ENCODE data around the gene BTNL9. TPM values are rescaled to one million over a fixed set of nuclear protein-coding genes. Genes with fewer than 3 reads are reported as not detected.
"Not testable (repeated sequence)": the region's sequence is repeated elsewhere in the genome, so short reads cannot be mapped to it uniquely, and the experiment has no call there.

BTNL9 gene
- total RNA-seq: 10 to 100 TPM in 2 of 4 donors, 1 to 10 TPM in 2; 9.1 to 30.6 (median 15.0) TPM

- Histone ChIP-seq H3K9me3 (no peaks in the 10 kb centered on the region), H3K4me1 (peaks cover 0 to 5% (median 0%) of the 10 kb centered on the region in 4 donors), H3K27ac (replicated peaks in 1 of 4) (peak within 1 kb of the TSS; percentile 3 to 36 (median 20)), H3K36me3 (no peaks in the 10 kb centered on the region), H3K4me3 (peak within 1 kb of the TSS; percentile 27 to 33 (median 28)), H3K27me3 (peaks cover 0 to 65% (median 0%) of the 10 kb centered on the region in 4 donors)
- peak; percentile 87 for DNase-seq (ENCODE audit: extremely low spot score)
- TF ChIP-seq POLR2AphosphoS5 (IDR thresholded peaks at IDR 0.05) (peak in 1 of 2 donors; percentile 40), EP300 (IDR thresholded peaks at IDR 0.05) (no peak)
- intact Hi-C loops (cut with DNase I): no loop called here
- WGBS: 52% methylated on average over 17 of the region's 17 CpGs
Measured at GRCh38 chr5:181039931-181040630, at the start of gene BTNL9. Gene BTNL9 (plus strand): TSS chr5:181040266. CDS start chr5:181045490, 5,224 bp downstream.

DNA sequence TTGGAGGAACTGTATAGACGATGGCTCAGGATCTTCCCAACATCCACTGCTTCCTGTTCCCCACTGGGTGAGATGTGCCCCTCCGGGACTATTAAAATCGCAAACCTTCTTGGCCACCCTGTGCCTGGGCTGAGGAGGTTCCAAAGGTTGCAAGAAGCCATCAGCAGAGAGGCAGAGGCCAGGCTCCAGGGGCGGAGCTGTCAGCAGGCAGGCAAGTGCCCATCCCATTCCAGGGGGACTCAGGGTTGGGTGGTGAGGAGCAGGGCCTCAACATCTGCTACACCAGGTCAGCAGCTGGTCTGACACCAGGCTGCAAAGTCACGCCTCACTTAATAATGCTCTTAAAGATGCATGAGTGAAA, 49.2 kb upstream of the BTNL9 start:
- H3K27ac ChIP-seq (replicated peaks in 1 of 4): no peak overlapping the region
- H3K4me1 ChIP-seq: no peaks in the 10 kb centered on the region
- no peaks in the 10 kb centered on the region for H3K36me3 ChIP-seq
- TF ChIP-seq POLR2AphosphoS5 (IDR thresholded peaks at IDR 0.05) (no peak), EP300 (IDR thresholded peaks at IDR 0.05) (no peak), POLR2A (IDR thresholded peaks at IDR 0.05; ENCODE audit: low read depth) (no peak)
- TF ChIP-seq, protein P1, sequence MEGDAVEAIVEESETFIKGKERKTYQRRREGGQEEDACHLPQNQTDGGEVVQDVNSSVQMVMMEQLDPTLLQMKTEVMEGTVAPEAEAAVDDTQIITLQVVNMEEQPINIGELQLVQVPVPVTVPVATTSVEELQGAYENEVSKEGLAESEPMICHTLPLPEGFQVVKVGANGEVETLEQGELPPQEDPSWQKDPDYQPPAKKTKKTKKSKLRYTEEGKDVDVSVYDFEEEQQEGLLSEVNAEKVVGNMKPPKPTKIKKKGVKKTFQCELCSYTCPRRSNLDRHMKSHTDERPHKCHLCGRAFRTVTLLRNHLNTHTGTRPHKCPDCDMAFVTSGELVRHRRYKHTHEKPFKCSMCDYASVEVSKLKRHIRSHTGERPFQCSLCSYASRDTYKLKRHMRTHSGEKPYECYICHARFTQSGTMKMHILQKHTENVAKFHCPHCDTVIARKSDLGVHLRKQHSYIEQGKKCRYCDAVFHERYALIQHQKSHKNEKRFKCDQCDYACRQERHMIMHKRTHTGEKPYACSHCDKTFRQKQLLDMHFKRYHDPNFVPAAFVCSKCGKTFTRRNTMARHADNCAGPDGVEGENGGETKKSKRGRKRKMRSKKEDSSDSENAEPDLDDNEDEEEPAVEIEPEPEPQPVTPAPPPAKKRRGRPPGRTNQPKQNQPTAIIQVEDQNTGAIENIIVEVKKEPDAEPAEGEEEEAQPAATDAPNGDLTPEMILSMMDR (IDR thresholded peaks at IDR 0.05): no peak
- intact Hi-C loops (cut with DNase I): no loop called here
- DNase-seq (ENCODE audit: extremely low spot score): no peak
- H3K27me3 ChIP-seq: no peaks in the 10 kb centered on the region
- H3K4me3 ChIP-seq: no peak overlapping the region
- peaks cover 0 to 13% (median 2%) of the 10 kb centered on the region in 4 donors for H3K9me3 ChIP-seq
- 78% methylated on average over 5 of the region's 5 CpGs for WGBS

DNA sequence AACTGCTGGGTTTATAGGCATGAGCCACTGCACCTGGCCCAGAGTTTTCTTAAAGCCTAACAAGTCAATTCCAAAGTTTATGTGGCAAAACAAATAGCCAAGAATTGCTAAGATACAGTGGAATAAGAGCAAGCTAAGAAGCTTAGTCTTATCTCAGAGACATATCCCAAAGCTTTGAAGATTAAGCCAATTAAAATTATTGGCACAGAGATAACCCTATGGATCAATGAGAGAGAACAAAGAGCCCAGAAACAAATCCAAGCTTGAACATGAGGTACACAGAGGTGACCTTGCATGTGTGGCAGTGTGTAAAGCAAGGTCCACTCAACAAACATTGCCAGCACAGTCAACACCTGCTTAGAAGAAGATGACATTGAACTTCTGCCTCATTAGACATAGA, 38.1 kb upstream of the BTNL9 start:
- Histone ChIP-seq H3K36me3 (no peaks in the 10 kb centered on the region), H3K27me3 (peaks cover 0 to 6% (median 0%) of the 10 kb centered on the region in 4 donors), H3K9me3 (no peaks in the 10 kb centered on the region), H3K27ac (replicated peaks in 1 of 4) (no peak overlapping the region), H3K4me1 (no peaks in the 10 kb centered on the region), H3K4me3 (no peak overlapping the region)
- intact Hi-C loops (cut with DNase I): no loop called here
- no peak for DNase-seq (ENCODE audit: extremely low spot score)
- TF ChIP-seq POLR2A (IDR thresholded peaks at IDR 0.05; ENCODE audit: low read depth): no peak
- no peak for TF ChIP-seq POLR2AphosphoS5 (IDR thresholded peaks at IDR 0.05)
- TF ChIP-seq EP300 (IDR thresholded peaks at IDR 0.05): no peak
- TF ChIP-seq, protein P1 (IDR thresholded peaks at IDR 0.05): no peak

- Histone ChIP-seq H3K4me1 (no peaks in the 10 kb centered on the region), H3K9me3 (peaks cover 0 to 15% (median 3%) of the 10 kb centered on the region in 4 donors), H3K27ac (replicated peaks in 1 of 4) (no peak overlapping the region), H3K36me3 (no peaks in the 10 kb centered on the region), H3K4me3 (no peak overlapping the region), H3K27me3 (peaks cover 0 to 17% (median 0%) of the 10 kb centered on the region in 4 donors)
- intact Hi-C loops (cut with DNase I): loop anchor here (2.0 kb wide), 1 partner anchor 59 kb away; no protein-coding TSS in a partner anchor
- WGBS: 88% methylated on average over 8 of the region's 9 CpGs
- no peak for DNase-seq (ENCODE audit: extremely low spot score)
- TF ChIP-seq, protein P1 (IDR thresholded peaks at IDR 0.05): no peak
- TF ChIP-seq POLR2A (IDR thresholded peaks at IDR 0.05; ENCODE audit: low read depth): no peak
- no peak for TF ChIP-seq EP300 (IDR thresholded peaks at IDR 0.05)
- no peak for TF ChIP-seq POLR2AphosphoS5 (IDR thresholded peaks at IDR 0.05)
Measured at GRCh38 chr5:181005791-181006190, 34.3 kb upstream of the BTNL9 start.

DNA sequence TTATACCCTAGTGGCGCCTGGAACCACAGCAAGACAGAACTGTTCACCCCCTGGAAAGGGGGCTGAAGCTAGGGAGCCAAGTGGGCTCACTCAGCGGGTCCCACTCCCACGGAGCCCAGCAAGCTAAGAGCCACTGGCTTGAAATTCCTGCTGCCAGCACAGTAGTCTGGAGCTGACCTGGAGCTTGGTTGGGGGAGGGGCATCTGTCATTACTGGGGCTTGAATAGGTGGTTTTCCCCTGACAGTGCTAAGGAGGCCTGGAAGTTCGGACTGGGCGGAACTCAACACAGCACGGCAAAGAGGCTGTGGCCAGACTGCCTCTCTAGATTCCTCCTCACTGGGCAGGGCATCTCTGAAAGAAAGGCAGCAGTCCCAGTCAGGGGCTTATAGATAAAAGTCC, 31.9 kb upstream of the BTNL9 start:
- 73% methylated on average over 4 of the region's 6 CpGs for WGBS
- TF ChIP-seq POLR2AphosphoS5 (IDR thresholded peaks at IDR 0.05): no peak
- no peak for TF ChIP-seq EP300 (IDR thresholded peaks at IDR 0.05)
- TF ChIP-seq POLR2A (IDR thresholded peaks at IDR 0.05; ENCODE audit: low read depth): no peak
- TF ChIP-seq, protein P1 (IDR thresholded peaks at IDR 0.05): no peak
- Histone ChIP-seq H3K27me3 (peaks cover 0 to 17% (median 0%) of the 10 kb centered on the region in 4 donors), H3K36me3 (no peaks in the 10 kb centered on the region), H3K27ac (replicated peaks in 1 of 4) (no peak overlapping the region), H3K4me3 (no peak overlapping the region), H3K9me3 (peaks cover 0 to 15% (median 3%) of the 10 kb centered on the region in 4 donors), H3K4me1 (no peaks in the 10 kb centered on the region)
- DNase-seq (ENCODE audit: extremely low spot score): no peak
- intact Hi-C loops (cut with DNase I): no loop called here

- H3K27ac ChIP-seq (replicated peaks in 1 of 4); intact Hi-C loops (cut with DNase I); DNase-seq (ENCODE audit: extremely low spot score); H3K4me3 ChIP-seq; H3K4me1 ChIP-seq; H3K36me3 ChIP-seq: not testable (repeated sequence)
- peaks cover 0 to 15% (median 3%) of the 10 kb centered on the region in 4 donors for H3K9me3 ChIP-seq
- WGBS: 91% methylated on average over 4 of the region's 4 CpGs
- peaks cover 0 to 17% (median 0%) of the 10 kb centered on the region in 4 donors for H3K27me3 ChIP-seq
Measured at GRCh38 chr5:181010018-181010417, 30.0 kb upstream of the BTNL9 start.

GRCh38 chr5:181014654-181015053, 25.4 kb upstream of the BTNL9 start:
- H3K4me3 ChIP-seq; H3K27me3 ChIP-seq; DNase-seq (ENCODE audit: extremely low spot score); H3K36me3 ChIP-seq; H3K4me1 ChIP-seq; H3K27ac ChIP-seq (replicated peaks in 1 of 4): not testable (repeated sequence)
- H3K9me3 ChIP-seq: peaks cover 0 to 11% (median 3%) of the 10 kb centered on the region in 4 donors
- intact Hi-C loops (cut with DNase I): loop anchor here (5.0 kb wide), 1 partner anchor 82 kb away; no protein-coding TSS in a partner anchor

DNA sequence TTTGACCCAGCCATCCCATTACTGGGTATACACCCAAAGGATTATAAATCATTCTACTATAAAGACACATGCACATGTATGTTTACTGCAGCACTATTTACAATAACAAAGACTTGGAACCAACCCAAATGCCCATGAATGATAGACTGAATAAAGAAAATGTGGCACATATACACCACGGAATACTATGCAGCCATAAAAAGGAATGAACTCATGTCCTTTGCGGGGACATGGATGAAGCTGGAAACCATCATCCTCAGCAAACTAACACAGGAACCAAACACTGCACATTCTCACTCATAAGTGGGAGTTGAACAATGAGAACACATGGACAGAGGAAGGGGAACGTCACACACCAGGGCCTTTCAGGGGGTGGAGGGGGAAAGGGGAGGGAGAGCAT, 22.6 kb upstream of the BTNL9 start:
- not testable (repeated sequence) for DNase-seq (ENCODE audit: extremely low spot score); H3K27me3 ChIP-seq; H3K4me3 ChIP-seq; H3K36me3 ChIP-seq; H3K27ac ChIP-seq (replicated peaks in 1 of 4); H3K4me1 ChIP-seq
- 89% methylated on average over 3 of the region's 3 CpGs for WGBS
- peaks cover 0 to 16% (median 15%) of the 10 kb centered on the region in 4 donors for H3K9me3 ChIP-seq
- intact Hi-C loops (cut with DNase I): loop anchor here (5.0 kb wide), 1 partner anchor 85 kb away; no protein-coding TSS in a partner anchor
